ENCODE data around the gene IFIH1.

Gene IFIH1

GRCh38 chr2:162258686-162259085 lies 59.8 kb downstream of the IFIH1 start:
- in situ Hi-C loops (cut with HindIII; ENCODE audit: low sequenced_read_pairs): no loop called here

GRCh38 chr2:162258169-162258568 lies 60.3 kb downstream of the IFIH1 start:
- in situ Hi-C loops (cut with HindIII; ENCODE audit: low sequenced_read_pairs): no loop called here

- in situ Hi-C loops (cut with HindIII; ENCODE audit: low sequenced_read_pairs): no loop called here
Observed at GRCh38 chr2:162257425-162257824, 61.1 kb downstream of the IFIH1 start.

GRCh38 chr2:162256591-162256991 lies 61.9 kb downstream of the IFIH1 start:
- in situ Hi-C loops (cut with HindIII; ENCODE audit: low sequenced_read_pairs): no loop called here

- in situ Hi-C loops (cut with HindIII; ENCODE audit: low sequenced_read_pairs): no loop called here
Observed at GRCh38 chr2:162254236-162254871, 64.1 kb downstream of the IFIH1 start.

- in situ Hi-C loops (cut with HindIII; ENCODE audit: low sequenced_read_pairs): no loop called here
Observed at GRCh38 chr2:162253435-162253834, 65.0 kb downstream of the IFIH1 start.

- in situ Hi-C loops (cut with HindIII; ENCODE audit: low sequenced_read_pairs): no loop called here
Observed at GRCh38 chr2:162252153-162252552, 66.3 kb downstream of the IFIH1 start.

- in situ Hi-C loops (cut with HindIII; ENCODE audit: low sequenced_read_pairs): no loop called here
Observed at GRCh38 chr2:162245781-162246180, 72.7 kb downstream of the IFIH1 start.

- in situ Hi-C loops (cut with HindIII; ENCODE audit: low sequenced_read_pairs): no loop called here
Observed at GRCh38 chr2:162245061-162245460, 73.4 kb downstream of the IFIH1 start.

GRCh38 chr2:162244541-162245031 lies 73.9 kb downstream of the IFIH1 start:
- in situ Hi-C loops (cut with HindIII; ENCODE audit: low sequenced_read_pairs): no loop called here

GRCh38 chr2:162243715-162244114 lies 74.8 kb downstream of the IFIH1 start:
- in situ Hi-C loops (cut with HindIII; ENCODE audit: low sequenced_read_pairs): no loop called here

GRCh38 chr2:162243294-162243693 lies 75.2 kb downstream of the IFIH1 start, which contains the start of gene FAP:
Gene FAP, minus strand, starts transcription at chr2:162243445. Its CDS starts 118 bp downstream, at chr2:162243327.
- in situ Hi-C loops (cut with HindIII; ENCODE audit: low sequenced_read_pairs): no loop called here

- in situ Hi-C loops (cut with HindIII; ENCODE audit: low sequenced_read_pairs): no loop called here
Observed at GRCh38 chr2:162242586-162243280, 75.8 kb downstream of the IFIH1 start.

GRCh38 chr2:162241571-162241970 lies 76.9 kb downstream of the IFIH1 start:
- in situ Hi-C loops (cut with HindIII; ENCODE audit: low sequenced_read_pairs): no loop called here

GRCh38 chr2:162234620-162235462 lies 83.6 kb downstream of the IFIH1 start:
- in situ Hi-C loops (cut with HindIII; ENCODE audit: low sequenced_read_pairs): no loop called here

GRCh38 chr2:162233197-162233596 lies 85.3 kb downstream of the IFIH1 start:
- in situ Hi-C loops (cut with HindIII; ENCODE audit: low sequenced_read_pairs): no loop called here

GRCh38 chr2:162232671-162233070 lies 85.8 kb downstream of the IFIH1 start:
- in situ Hi-C loops (cut with HindIII; ENCODE audit: low sequenced_read_pairs): no loop called here

- in situ Hi-C loops (cut with HindIII; ENCODE audit: low sequenced_read_pairs): no loop called here
Observed at GRCh38 chr2:162232027-162232426, 86.5 kb downstream of the IFIH1 start.

- in situ Hi-C loops (cut with HindIII; ENCODE audit: low sequenced_read_pairs): no loop called here
Observed at GRCh38 chr2:162230761-162231160, 87.7 kb downstream of the IFIH1 start.

- in situ Hi-C loops (cut with HindIII; ENCODE audit: low sequenced_read_pairs): no loop called here
Observed at GRCh38 chr2:162226836-162227235, 91.6 kb downstream of the IFIH1 start.

- in situ Hi-C loops (cut with HindIII; ENCODE audit: low sequenced_read_pairs): loop anchor here (5.0 kb wide), 3 partner anchors 34 to 64 kb away; no protein-coding TSS in a partner anchor
Observed at GRCh38 chr2:162221064-162221463, 97.4 kb downstream of the IFIH1 start.
